Measurements from ENCODE around the gene CLCA4. TPM values are rescaled to one million over a fixed set of nuclear protein-coding genes. Genes with fewer than 3 reads are reported as not detected.
A peak's percentile ranks its signal among the peaks of the same experiment; 100 is the strongest.

Gene CLCA4
- total and polyA plus RNA-seq, 9 of the 15 experiments (the other 6 are each of a cell fraction or from before 2014, with no cell fraction given): not detected

GRCh38 chr1:86499987-86500593 is 46.8 kb upstream of the CLCA4 start (continued):
- TF ChIP-seq CTCFL (IDR thresholded peaks at IDR 0.05; ENCODE audit: borderline replicate concordance, insufficient read depth, low read depth, low read length, poor library complexity, severe bottlenecking) (peak; percentile 48), ZNF592 (IDR thresholded peaks at IDR 0.05) (peak; percentile 92), KAT2B (IDR thresholded peaks at IDR 0.05; ENCODE audit: low read depth, low read length) (peak; percentile 42), FOXM1 (IDR thresholded peaks at IDR 0.05; ENCODE audit: low read depth) (0 out of 2 replicates have a peak, but pooled peaks have one; percentile 10), FOXM1 (CRISPR knock-in tag; IDR thresholded peaks at IDR 0.05; ENCODE audit: low read depth) (no peak), MLLT1 (IDR thresholded peaks at IDR 0.05) (peak in 1 of 2 experiments; percentile 91; a peak in 2 of 4 replicates), NCOA2 (IDR thresholded peaks at IDR 0.05; ENCODE audit: partially characterized antibody in 2 of 2) (no peak), EWSR1 (IDR thresholded peaks at IDR 0.05; ENCODE audit: borderline replicate concordance, low read depth, partially characterized antibody) (no peak), ARID3A (IDR thresholded peaks at IDR 0.05; ENCODE audit: borderline replicate concordance, low read depth, low read length) (peak; percentile 100), PBX2 (CRISPR knock-in tag; IDR thresholded peaks at IDR 0.05; ENCODE audit: low read depth) (no peak), PBX2 (tag; conservative IDR thresholded peaks at IDR 0.05; ENCODE audit: low read depth) (0 out of 2 replicates have a peak, but pooled peaks have one; percentile 19), JUND (IDR thresholded peaks at IDR 0.05; ENCODE audit: borderline replicate concordance, low read depth, low read length) (0 out of 2 replicates have a peak, but pooled peaks have one; percentile 19), JUND (tag; IDR thresholded peaks at IDR 0.05; ENCODE audit: borderline replicate concordance, low read depth, low read length) (no peak), ZNF274 (IDR thresholded peaks at IDR 0.05; ENCODE audit: borderline replicate concordance, low read depth, low read length) (no peak)

Measured in K562 (cell line).